GM12878 (cell line): ENCODE data around the gene KAZN. TPM values are rescaled to one million over a fixed set of nuclear protein-coding genes. Genes with fewer than 3 reads are reported as not detected.

ENCODE experiments used
- ATAC-seq: fragments of 200-7000 bp; cut with Tn5 transposase; 3 replicates; pipeline ENCODE4 v1.9.1; 2020; ENCODE audit warnings: mild to moderate bottlenecking, moderate library complexity
- BruUV-seq: library from RNA; stranded (reverse); fragments of 400-500 nt; replicated peaks from 2 replicates; lab custom pipeline; 2021; lab: Mats Ljungman, UMichigan
- CTCF ChIA-PET: fragments of 300-600 bp; sonication (Branson Sonifier 250); formaldehyde crosslinking; extraction: SDS; loops from one replicate; lab custom pipeline; 2021; ENCODE audit warnings: inconsistent platforms; lab: Yijun Ruan, JAX
- POLR2A ChIA-PET: fragments of 350-600 bp; formaldehyde crosslinking; extraction: SDS; loops from one replicate; lab custom pipeline; 2021; ENCODE audit warnings: inconsistent platforms; lab: Charles Lee
- RAD21 ChIA-PET: fragments of 300-600 bp; sonication (Branson Sonifier 250); formaldehyde crosslinking; loops from one replicate; lab custom pipeline; 2023; ENCODE audit warnings: antibody characterized with exemption; ENCODE audit not compliant: unreplicated experiment; lab: Charles Lee
- SMC1A ChIA-PET: fragments of 300-600 bp; sonication (Branson Sonifier 250); formaldehyde crosslinking; loops from one replicate; lab custom pipeline; 2023; ENCODE audit not compliant: unreplicated experiment, uncharacterized antibody; lab: Charles Lee
- DNase-seq: peaks from one replicate; pipeline ENCODE4 v3.0.0-alpha.2; 2011; ENCODE audit warnings: low read depth, low spot score
- FAIRE-seq: peaks from 3 replicates; lab custom pipeline; 2011; peaks lifted over from hg19 to GRCh38; lab: Jason Lieb, UNC
- H2AFZ ChIP-seq: 2 replicates; pipeline ENCODE4 v1.6.0; 2011; ENCODE audit warnings: low read depth, low read length, control low read depth; ENCODE audit not compliant: control insufficient read depth
- H3K27ac ChIP-seq: 2 replicates; pipeline ENCODE4 v1.5.1; 2011; ENCODE audit warnings: control low read depth; ENCODE audit not compliant: control insufficient read depth, insufficient read depth
- H3K27me3 ChIP-seq, 2 experiments: replicated peaks in 1 of 2; 2 replicates each; pipeline versions ENCODE4 v1.6.0 to v1.6.1; 2011; ENCODE audit warnings: low read length in 1 of 2; ENCODE audit not compliant: control insufficient read depth in 2 of 2, insufficient read depth in 2 of 2
- H3K36me3 ChIP-seq, 2 experiments: 2 replicates each; pipeline ENCODE4 v1.5.1; 2011; ENCODE audit warnings: low read length in 1 of 2; ENCODE audit not compliant: control insufficient read depth in 2 of 2, insufficient read depth in 2 of 2
- H3K4me1 ChIP-seq: 2 replicates; pipeline ENCODE4 v1.6.1; 2011; ENCODE audit warnings: mild to moderate bottlenecking, low read length, moderate library complexity, mixed read lengths; ENCODE audit not compliant: control insufficient read depth, insufficient read depth
- H3K4me2 ChIP-seq: 2 replicates; pipeline ENCODE4 v1.6.0; 2011; ENCODE audit warnings: control low read depth; ENCODE audit not compliant: control insufficient read depth, insufficient read depth
- H3K4me3 ChIP-seq: fragments of 200-600 bp; sonication (generic); 2 replicates; pipeline ENCODE4 v1.5.1; 2016
- H3K79me2 ChIP-seq: 2 replicates; pipeline ENCODE4 v1.6.0; 2011; ENCODE audit warnings: low read length; ENCODE audit not compliant: control insufficient read depth, insufficient read depth
- H3K9ac ChIP-seq: 2 replicates; pipeline ENCODE4 v1.8.0; 2011; ENCODE audit warnings: low read length, control low read depth, mixed read lengths; ENCODE audit not compliant: control insufficient read depth, insufficient read depth
- H3K9me3 ChIP-seq: replicated peaks from 3 replicates; pipeline ENCODE4 v1.5.1; 2011; ENCODE audit warnings: mild to moderate bottlenecking, low read length; ENCODE audit not compliant: control insufficient read depth, insufficient read depth
- H4K20me1 ChIP-seq: 2 replicates; pipeline ENCODE4 v1.6.0; 2011; ENCODE audit not compliant: control insufficient read depth, insufficient read depth
- BMI1 ChIP-seq: fragments of 450-650 bp; IDR thresholded peaks from 2 replicates; pipeline ENCODE4 v1.6.1; 2016; ENCODE audit warnings: mild to moderate bottlenecking, moderate library complexity, borderline replicate concordance
- CREB1 ChIP-seq: IDR thresholded peaks from 2 replicates; pipeline ENCODE4 v1.6.1; 2012; ENCODE audit warnings: low read depth, mild to moderate bottlenecking, inconsistent platforms
- CREM ChIP-seq: IDR thresholded peaks from 2 replicates; pipeline ENCODE4 v1.6.1; 2014; ENCODE audit warnings: antibody characterized with exemption, low read depth
- HSF1 ChIP-seq: fragments of 150-350 bp; IDR thresholded peaks from 2 replicates; pipeline ENCODE4 v1.6.1; 2014; ENCODE audit warnings: mild to moderate bottlenecking, low read depth, low read length
- IRF4 ChIP-seq: IDR thresholded peaks from 2 replicates; pipeline ENCODE4 v1.6.1; 2011; ENCODE audit warnings: low read depth, low read length
- JUND ChIP-seq: IDR thresholded peaks from 2 replicates; pipeline ENCODE4 v1.6.1; 2012; ENCODE audit warnings: low read depth, mild to moderate bottlenecking, low read length, improper control_type of control experiment, moderate library complexity
- NFXL1 ChIP-seq: fragments of 450-650 bp; IDR thresholded peaks from 2 replicates; pipeline ENCODE4 v1.6.1; 2017; ENCODE audit warnings: antibody characterized with exemption, mild to moderate bottlenecking, borderline replicate concordance
- NFYB ChIP-seq: IDR thresholded peaks from 2 replicates; pipeline ENCODE4 v1.6.1; 2011; ENCODE audit warnings: low read depth, mild to moderate bottlenecking, low read length, improper control_type of control experiment, moderate library complexity; ENCODE audit not compliant: insufficient read depth
- USF2 ChIP-seq: IDR thresholded peaks from 2 replicates; pipeline ENCODE4 v1.6.1; 2011; ENCODE audit warnings: low read depth, low read length, improper control_type of control experiment, borderline replicate concordance
- ZNF274 ChIP-seq: IDR thresholded peaks from one replicate; pipeline ENCODE4 v1.8.0; 2011; ENCODE audit not compliant: insufficient read length, insufficient read depth
- WGBS: methylation state at CpG from one replicate; pipeline ENCODE4 v1.1.6; 2016; ENCODE audit warnings: low lambda C conversion rate; ENCODE audit not compliant: insufficient replicate concordance, insufficient coverage; ENCODE audit errors: missing lambda C conversion rate; 5-methylcytosine and 5-hydroxymethylcytosine counted together
- in situ Hi-C: fragments of 300-500 bp; cut with MboI; formaldehyde crosslinking; loops from 9 replicates; pipeline ENCODE4 v1.14.3; 2018; ENCODE audit warnings: mixed read lengths
- intact Hi-C: fragments of 100-400 bp; cut with micrococcal nuclease; formaldehyde crosslinking; loops from one replicate; pipeline ENCODE4 v1.14.2; 2022; ENCODE audit not compliant: unreplicated experiment
- polyA plus RNA-seq, 11 experiments: library from polyadenylated mRNA; depleted of rRNA in 4 of 11; unstranded in 6 of 11; stranded (reverse) in 5 of 11; fragments of >200 nt; fragmentation: Nextera tagmentation in 4 of 11; fragmentation: Illumina TruSeq in 1 of 11; extraction: Ambion mirVana in 4 of 11; extraction: Trizol in 1 of 11; gene quantifications; 1 replicate in 1 of 11; 2 replicates in 10 of 11; pipeline versions ENCODE4 v1.2.1 to v1.2.3, GENCODE V29; 2011 to 2016; ENCODE audit warnings: inconsistent platforms in 2 of 11, missing spikeins in 2 of 11, low read depth in 1 of 11
- total RNA-seq, 4 experiments: library from RNA; depleted of rRNA in 3 of 4; stranded (reverse); fragments of >200 nt in 3 of 4; fragmentation: Illumina TruSeq in 1 of 4; extraction: Trizol in 1 of 4; gene quantifications; 2 replicates each; pipeline versions ENCODE4 v1.2.1 to v1.2.3, GENCODE V29; 2013 to 2021

Gene KAZN
- total and polyA plus RNA-seq, 10 of the 15 experiments (the other 5 are each of a cell fraction or from before 2014, with no cell fraction given): 0.72 to 4.0 (median 1.2) TPM

GRCh38 chr1:14853518-14853917 is 255.0 kb downstream of the KAZN start:
- Histone ChIP-seq H4K20me1 (no peaks in the 10 kb centered on the region), H3K9ac (no peak overlapping the region), H3K4me3 (no peak overlapping the region), H3K4me2 (no peak overlapping the region), H3K27me3 (peaks cover 0 to 3% of the 10 kb centered on the region in 2 experiments; a peak in 2 of 4 replicates), H3K9me3 (no peaks in the 10 kb centered on the region), H3K36me3 (no peaks in the 10 kb centered on the region)
- DNase-seq (no peak), ATAC-seq (no peak)
- BruUV-seq: no TSS peak
- TF ChIP-seq BMI1: no peak
- no peak for TF ChIP-seq JUND
- TF ChIP-seq CREB1: no peak
- TF ChIP-seq HSF1: no peak
- TF ChIP-seq NFXL1: no peak
- TF ChIP-seq USF2: no peak
- TF ChIP-seq NFYB: no peak
- no peak for TF ChIP-seq ZNF274
- TF ChIP-seq IRF4: no peak
- TF ChIP-seq CREM: no peak
- TF ChIP-seq, all 136 proteins: peak for 0
- intact Hi-C loops: no loop called here
- POLR2A ChIA-PET: interaction anchor here (0.6 kb wide), 1 partner anchor 625 kb away, joined by 4 read pairs; no protein-coding TSS in a partner anchor
- in situ Hi-C loops: no loop called here
- RAD21 ChIA-PET: no interaction called here
- 0% methylated on average over 5 of the region's 5 CpGs for WGBS
- Histone ChIP-seq H3K27ac (no peak overlapping the region), H2AFZ (no peak overlapping the region), H3K4me1 (no peaks in the 10 kb centered on the region), H3K79me2 (no peaks in the 10 kb centered on the region)
- CTCF ChIA-PET: interaction anchor here (1.8 kb wide), 1 partner anchor 9 kb away, joined by 4 read pairs; no protein-coding TSS in a partner anchor
- SMC1A ChIA-PET: no interaction called here
- no peak for FAIRE-seq
